Gastrocnemius medialis (tissue), 4 donors: Measurements from ENCODE around the gene PTPA.

ENCODE experiments used
- POLR2A ChIP-seq, 2 donors: fragments of 450-650 bp; IDR thresholded peaks; one replicate each; pipeline ENCODE4 v1.6.1; 2017; ENCODE audit warnings: antibody characterized with exemption in 2 of 2, mild to moderate bottlenecking in 2 of 2, moderate library complexity in 2 of 2
- TF ChIP-seq, protein P1 (sequence below), 5 experiments: fragments of 450-650 bp in 3 of 5; fragments of 200-600 bp in 2 of 5; sonication (generic) in 2 of 5; IDR thresholded peaks in 4 of 5; conservative IDR thresholded peaks in 1 of 5; 1 replicate in 4 of 5; 2 replicates in 1 of 5; pipeline ENCODE4 v1.5.1; 2016 to 2019; ENCODE audit warnings: antibody characterized with exemption in 5 of 5, mild to moderate bottlenecking in 3 of 5, moderate library complexity in 3 of 5

DNA sequence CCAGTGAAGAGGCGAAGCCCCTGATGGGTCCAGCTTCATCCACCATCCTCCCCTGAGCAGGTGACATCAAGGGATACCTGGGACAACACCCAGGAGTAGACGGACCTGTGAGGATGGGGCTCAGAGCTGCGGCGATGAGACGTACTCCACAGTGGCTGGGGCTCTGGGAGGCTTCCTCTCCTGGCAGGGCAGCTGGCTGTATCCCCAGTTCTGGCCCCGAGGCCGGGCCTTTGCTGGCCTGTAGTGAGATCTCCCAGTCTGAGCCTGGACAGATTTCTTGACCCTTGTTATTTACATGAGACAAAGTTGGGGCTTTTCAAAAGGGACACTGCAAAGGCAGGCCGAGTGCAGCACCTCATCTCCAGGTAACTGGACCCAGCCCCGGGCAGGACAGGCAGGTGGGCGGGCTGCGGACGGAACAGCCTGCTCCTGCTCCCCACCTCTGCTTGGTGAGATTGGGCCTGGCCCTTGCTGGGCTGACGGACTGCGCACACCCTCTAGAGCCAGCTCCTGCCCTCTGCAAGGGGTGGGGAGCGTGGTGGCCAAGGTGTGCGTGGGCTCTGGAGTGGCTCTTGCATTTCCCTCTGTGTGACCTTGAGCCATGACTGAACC, 43.8 kb downstream of the PTPA start:
- TF ChIP-seq, protein P1, sequence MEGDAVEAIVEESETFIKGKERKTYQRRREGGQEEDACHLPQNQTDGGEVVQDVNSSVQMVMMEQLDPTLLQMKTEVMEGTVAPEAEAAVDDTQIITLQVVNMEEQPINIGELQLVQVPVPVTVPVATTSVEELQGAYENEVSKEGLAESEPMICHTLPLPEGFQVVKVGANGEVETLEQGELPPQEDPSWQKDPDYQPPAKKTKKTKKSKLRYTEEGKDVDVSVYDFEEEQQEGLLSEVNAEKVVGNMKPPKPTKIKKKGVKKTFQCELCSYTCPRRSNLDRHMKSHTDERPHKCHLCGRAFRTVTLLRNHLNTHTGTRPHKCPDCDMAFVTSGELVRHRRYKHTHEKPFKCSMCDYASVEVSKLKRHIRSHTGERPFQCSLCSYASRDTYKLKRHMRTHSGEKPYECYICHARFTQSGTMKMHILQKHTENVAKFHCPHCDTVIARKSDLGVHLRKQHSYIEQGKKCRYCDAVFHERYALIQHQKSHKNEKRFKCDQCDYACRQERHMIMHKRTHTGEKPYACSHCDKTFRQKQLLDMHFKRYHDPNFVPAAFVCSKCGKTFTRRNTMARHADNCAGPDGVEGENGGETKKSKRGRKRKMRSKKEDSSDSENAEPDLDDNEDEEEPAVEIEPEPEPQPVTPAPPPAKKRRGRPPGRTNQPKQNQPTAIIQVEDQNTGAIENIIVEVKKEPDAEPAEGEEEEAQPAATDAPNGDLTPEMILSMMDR (IDR thresholded peaks at IDR 0.05 in 4 of 5, conservative IDR thresholded peaks at IDR 0.05 in 1 of 5): no peak
- TF ChIP-seq POLR2A (IDR thresholded peaks at IDR 0.05): no peak
